ENCODE results near the gene PDXK.

DNA sequence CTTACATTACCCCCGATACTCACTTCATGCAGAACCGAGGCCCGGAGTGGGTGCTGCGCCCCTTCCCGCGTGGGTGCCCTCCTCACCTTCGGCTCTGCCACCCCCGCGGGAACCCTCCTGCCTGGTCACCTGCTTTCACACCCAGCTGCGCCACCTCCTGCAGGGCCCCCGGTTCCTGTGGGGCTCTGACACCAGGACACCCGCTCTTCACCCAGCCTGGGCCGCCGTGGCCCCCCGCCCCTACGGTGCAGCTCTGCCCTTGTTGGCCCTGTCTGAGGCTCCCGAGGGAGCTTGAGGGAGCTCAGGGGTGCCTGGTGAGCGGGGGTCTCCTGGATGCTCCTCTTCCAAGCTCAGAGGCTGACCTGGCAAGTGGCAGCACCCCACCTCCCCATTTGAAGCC lies 89.4 kb downstream of the PDXK start:
- TF ChIP-seq, protein P1, sequence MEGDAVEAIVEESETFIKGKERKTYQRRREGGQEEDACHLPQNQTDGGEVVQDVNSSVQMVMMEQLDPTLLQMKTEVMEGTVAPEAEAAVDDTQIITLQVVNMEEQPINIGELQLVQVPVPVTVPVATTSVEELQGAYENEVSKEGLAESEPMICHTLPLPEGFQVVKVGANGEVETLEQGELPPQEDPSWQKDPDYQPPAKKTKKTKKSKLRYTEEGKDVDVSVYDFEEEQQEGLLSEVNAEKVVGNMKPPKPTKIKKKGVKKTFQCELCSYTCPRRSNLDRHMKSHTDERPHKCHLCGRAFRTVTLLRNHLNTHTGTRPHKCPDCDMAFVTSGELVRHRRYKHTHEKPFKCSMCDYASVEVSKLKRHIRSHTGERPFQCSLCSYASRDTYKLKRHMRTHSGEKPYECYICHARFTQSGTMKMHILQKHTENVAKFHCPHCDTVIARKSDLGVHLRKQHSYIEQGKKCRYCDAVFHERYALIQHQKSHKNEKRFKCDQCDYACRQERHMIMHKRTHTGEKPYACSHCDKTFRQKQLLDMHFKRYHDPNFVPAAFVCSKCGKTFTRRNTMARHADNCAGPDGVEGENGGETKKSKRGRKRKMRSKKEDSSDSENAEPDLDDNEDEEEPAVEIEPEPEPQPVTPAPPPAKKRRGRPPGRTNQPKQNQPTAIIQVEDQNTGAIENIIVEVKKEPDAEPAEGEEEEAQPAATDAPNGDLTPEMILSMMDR (IDR thresholded peaks at IDR 0.05): no peak
- TF ChIP-seq POLR2A (IDR thresholded peaks at IDR 0.05): no peak
